NCI-H524 (cell line): Measurements from ENCODE around the gene PARD3B.

ENCODE experiments used
- DNase-seq, 2 experiments: peaks; one replicate each; lab custom pipeline; 2025; lab: John Stamatoyannopoulos, UW

The PARD3B gene

GRCh38 chr2:205058409-205058808 lies 513.1 kb downstream of the PARD3B start:
- DNase-seq = no peak

- no peak for DNase-seq
Measured at GRCh38 chr2:205060269-205060668, 515.0 kb downstream of the PARD3B start.

- no peak for DNase-seq
Measured at GRCh38 chr2:205066081-205066480, 520.8 kb downstream of the PARD3B start.

- DNase-seq = no peak
Measured at GRCh38 chr2:205069928-205070327, 524.7 kb downstream of the PARD3B start.

GRCh38 chr2:205070889-205071288 lies 525.6 kb downstream of the PARD3B start:
- DNase-seq = no peak

- no peak for DNase-seq
Measured at GRCh38 chr2:205073433-205074020, 528.3 kb downstream of the PARD3B start.

- no peak for DNase-seq
Measured at GRCh38 chr2:205076405-205076804, 531.1 kb downstream of the PARD3B start.

GRCh38 chr2:205077159-205077558 lies 531.9 kb downstream of the PARD3B start:
- DNase-seq = no peak

GRCh38 chr2:205078762-205079161 lies 533.5 kb downstream of the PARD3B start:
- no peak for DNase-seq

GRCh38 chr2:205079173-205079572 lies 533.9 kb downstream of the PARD3B start:
- DNase-seq = no peak

- DNase-seq = peak in 1 of 2 experiments; percentile 15
Measured at GRCh38 chr2:205086662-205087061, 541.4 kb downstream of the PARD3B start.

GRCh38 chr2:205087862-205088261 lies 542.6 kb downstream of the PARD3B start:
- DNase-seq = no peak

- no peak for DNase-seq
Measured at GRCh38 chr2:205089958-205090357, 544.7 kb downstream of the PARD3B start.

- no peak for DNase-seq
Measured at GRCh38 chr2:205091411-205091810, 546.1 kb downstream of the PARD3B start.

GRCh38 chr2:205094031-205094430 lies 548.8 kb downstream of the PARD3B start:
- no peak for DNase-seq

GRCh38 chr2:205103699-205104098 lies 558.4 kb downstream of the PARD3B start:
- DNase-seq = no peak

GRCh38 chr2:205107810-205108209 lies 562.5 kb downstream of the PARD3B start:
- no peak for DNase-seq

GRCh38 chr2:205115511-205115910 lies 570.2 kb downstream of the PARD3B start:
- DNase-seq = peak in 1 of 2 experiments; percentile 35

GRCh38 chr2:205117125-205117524 lies 571.9 kb downstream of the PARD3B start:
- no peak for DNase-seq

GRCh38 chr2:205119136-205119535 lies 573.9 kb downstream of the PARD3B start:
- DNase-seq = no peak

GRCh38 chr2:205128726-205129125 lies 583.5 kb downstream of the PARD3B start:
- no peak for DNase-seq

GRCh38 chr2:205129531-205129930 lies 584.3 kb downstream of the PARD3B start:
- DNase-seq = no peak

- DNase-seq = no peak
Measured at GRCh38 chr2:205130111-205130829, 585.0 kb downstream of the PARD3B start.

- no peak for DNase-seq
Measured at GRCh38 chr2:205133544-205133943, 588.3 kb downstream of the PARD3B start.
